AML-193 (cell line): Measurements from ENCODE around the gene CLDN10.
"Not testable (repeated sequence)": the region's sequence is repeated elsewhere in the genome, so short reads cannot be mapped to it uniquely, and the experiment has no call there.

Source experiments
- DNase-seq, 2 experiments: peaks; one replicate each; lab custom pipeline; 2025; lab: John Stamatoyannopoulos, UW

The CLDN10 gene, protein sequence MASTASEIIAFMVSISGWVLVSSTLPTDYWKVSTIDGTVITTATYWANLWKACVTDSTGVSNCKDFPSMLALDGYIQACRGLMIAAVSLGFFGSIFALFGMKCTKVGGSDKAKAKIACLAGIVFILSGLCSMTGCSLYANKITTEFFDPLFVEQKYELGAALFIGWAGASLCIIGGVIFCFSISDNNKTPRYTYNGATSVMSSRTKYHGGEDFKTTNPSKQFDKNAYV

DNA sequence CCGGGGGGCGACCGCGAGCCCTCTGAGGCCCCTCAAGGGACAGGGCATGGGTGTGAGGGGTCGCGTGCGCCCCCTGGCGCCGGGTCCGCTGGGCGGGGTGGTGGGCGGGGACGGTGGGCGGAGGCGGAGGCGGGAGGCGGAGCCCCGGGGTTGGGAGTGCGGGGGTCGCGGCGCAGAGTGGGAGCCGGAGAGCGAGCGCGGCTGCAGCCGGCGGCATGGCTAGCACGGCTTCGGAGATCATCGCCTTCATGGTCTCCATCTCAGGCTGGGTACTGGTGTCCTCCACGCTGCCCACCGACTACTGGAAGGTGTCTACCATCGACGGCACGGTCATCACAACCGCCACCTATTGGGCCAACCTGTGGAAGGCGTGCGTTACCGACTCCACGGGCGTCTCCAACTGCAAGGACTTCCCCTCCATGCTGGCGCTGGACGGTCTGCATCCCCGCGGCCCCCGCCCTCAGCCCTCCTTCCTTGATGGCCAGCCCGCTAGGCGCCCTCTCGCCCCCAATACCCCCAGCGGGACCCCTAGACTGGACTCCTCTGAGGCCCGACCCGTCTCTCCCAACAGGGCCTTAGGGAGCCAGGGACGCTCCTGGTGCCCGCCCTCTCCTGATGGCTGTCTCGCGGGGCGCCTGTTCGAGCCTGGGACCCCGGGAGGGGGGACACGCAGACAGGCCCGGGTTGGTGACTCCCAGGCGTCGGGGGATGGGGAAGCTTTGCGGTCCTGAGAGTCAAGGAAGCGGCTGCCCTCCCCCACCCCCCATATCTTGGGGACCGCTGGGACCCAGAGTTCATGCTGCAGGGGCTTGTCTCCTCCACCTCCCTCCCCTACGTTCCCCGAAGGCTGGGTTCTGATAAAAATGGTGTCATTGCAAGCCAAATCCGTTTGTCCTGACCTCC lies at the start of gene CLDN10:
Gene CLDN10 (plus strand): TSS at position 182 of the 903 bp plus-strand sequence. CDS start 34 bp downstream, at position 216.
- DNase-seq = no peak

DNA sequence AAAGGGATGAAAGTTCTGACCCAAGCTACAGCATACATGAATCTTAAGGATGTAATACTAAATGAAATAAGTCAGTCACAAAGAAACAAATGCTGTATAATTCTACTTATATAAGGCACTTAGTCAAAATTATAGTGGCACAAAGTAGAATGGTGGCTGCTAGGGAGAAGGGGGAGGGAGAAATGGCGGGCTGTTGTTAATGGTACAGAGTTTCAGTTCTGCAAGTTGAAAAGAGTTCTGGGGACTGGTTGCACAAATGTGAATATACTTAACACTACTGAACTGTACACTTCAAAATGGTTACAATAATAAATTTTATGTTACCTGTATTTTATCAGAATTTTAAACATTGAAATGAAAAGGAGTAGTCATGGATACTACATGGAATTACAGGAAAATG lies 48.9 kb upstream of the CLDN10 start:
- DNase-seq = no peak

DNA sequence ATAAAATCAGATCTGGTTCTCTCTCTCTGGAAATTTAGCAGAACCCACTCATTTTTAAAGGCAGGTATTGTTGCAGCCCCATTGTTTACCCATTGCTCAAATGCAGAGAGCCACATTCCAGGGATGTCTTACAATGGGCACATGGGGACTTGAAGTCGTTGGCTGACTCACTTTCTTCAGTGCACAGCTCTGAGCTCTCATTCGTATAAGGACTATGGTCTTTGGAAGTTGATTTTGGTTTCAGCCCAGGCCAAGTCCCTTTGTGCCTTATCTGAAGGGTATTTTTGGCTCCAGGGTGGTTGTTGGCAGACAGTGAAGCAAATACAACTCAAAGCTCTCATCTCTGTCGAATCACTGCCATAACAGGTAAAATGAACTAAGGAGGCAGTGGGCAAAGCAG lies 47.3 kb upstream of the CLDN10 start:
- no peak for DNase-seq

DNA sequence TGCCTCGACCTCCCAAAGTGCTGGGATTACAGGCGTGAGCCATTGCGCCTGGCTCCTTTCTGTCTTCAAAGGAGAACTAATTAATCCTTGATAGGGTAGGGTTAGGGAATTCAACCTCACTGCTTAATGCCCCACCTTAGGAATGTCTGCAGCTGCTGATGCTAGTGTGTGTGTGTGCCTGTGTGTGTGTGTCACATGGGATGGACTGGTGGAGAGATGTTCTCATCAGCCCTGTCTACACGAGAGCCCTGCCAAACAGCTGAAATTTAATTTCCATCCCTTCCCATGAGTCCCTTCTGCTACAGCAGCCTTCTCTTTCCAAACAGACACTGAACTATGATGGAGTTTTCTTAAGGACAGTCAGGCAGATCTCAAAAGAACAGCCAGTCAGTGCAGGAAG lies 46.5 kb upstream of the CLDN10 start:
- no peak for DNase-seq

DNA sequence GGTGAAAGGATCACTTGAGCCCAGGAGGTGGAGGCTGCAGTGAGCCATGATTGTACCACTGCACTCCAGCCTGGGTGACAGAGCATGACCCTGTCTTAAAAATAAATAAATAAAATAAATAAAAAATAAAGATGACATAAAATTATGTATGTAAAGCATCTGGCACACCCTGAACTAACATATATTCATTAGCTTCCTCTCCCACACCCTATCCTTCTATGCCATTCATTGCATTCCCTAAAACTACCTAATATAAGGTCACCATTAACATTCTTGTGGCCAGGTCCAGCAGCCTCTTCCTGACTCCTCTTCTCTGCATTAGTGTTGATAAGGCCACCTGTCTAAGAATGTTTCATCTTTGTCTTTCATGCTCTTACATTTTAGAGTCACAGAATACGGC lies 44.5 kb upstream of the CLDN10 start:
- no peak for DNase-seq

DNA sequence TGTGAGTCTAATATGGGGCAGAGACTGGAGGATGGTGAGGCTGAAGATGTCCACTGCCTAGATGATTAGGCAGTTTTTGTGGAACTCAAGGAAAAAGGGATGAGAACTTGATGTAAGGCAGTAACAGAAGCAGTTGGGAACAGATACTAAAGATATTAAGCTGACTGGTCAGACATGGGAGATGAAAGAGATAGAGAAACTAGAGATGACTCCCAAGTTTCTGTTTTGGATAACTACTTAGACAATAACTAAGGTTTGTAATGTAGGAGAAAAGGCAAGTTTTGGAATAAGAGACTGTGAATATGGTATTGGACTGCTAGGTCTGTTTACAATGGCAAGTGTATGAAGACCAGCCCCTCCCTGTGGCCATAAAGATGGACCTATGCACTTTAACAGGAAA lies 43.5 kb upstream of the CLDN10 start:
- DNase-seq = no peak

DNA sequence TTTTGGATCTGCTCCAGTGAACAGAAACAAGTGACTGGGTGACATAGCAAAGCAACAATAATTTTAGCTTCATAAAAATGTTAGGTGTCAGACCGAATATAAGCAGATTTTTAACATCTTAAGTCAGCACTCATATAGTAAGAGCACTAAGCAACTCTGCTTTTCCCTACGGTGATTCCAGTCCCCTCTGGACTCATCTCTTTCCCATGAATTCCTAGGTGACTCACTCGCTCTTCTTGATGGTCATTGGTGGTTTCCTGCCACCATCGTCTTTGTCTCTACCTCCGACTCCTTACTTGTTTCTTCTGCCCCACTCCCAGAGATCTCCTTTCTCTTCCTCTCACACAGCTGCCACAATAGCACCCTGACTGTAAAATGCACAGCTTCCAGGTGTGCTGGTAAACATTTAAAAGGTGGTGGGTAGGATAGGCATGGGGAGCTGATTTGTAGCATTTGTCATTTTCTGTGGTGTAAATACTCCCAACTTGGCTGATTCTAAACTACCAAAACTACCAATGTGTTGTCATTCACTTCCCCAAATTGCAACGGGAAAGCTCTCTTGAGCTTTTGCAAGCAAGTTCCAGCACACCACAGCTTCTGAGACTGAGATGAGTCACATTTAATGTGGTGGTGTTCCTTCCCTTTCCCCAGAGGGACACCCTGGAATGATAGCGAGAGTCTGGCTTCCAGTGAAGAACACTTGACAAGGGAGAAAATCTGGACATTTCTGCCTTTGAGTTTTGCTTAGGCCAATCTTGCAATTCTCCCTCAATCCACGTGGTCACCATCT lies 42.8 kb upstream of the CLDN10 start:
- DNase-seq = peak; percentile 79 to 83

DNA sequence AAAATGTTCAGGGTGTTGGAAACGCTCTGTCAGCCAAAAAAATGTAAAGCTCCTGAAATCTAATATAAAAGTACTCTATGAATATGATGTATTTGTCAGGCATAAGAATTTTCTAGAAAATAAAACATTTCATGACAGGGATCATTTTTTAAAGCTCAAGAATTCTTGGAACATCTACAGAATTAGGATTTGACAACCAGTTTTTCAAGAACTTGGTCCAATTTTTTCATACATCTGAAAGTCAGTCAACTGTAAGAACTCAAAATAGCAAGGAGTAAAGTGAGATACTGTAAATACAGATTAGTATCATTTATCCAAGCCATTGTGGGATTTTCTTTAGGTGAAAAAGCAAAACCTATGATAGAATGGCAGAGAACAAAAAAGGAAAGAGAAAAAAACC lies 41.6 kb upstream of the CLDN10 start:
- no peak for DNase-seq

DNA sequence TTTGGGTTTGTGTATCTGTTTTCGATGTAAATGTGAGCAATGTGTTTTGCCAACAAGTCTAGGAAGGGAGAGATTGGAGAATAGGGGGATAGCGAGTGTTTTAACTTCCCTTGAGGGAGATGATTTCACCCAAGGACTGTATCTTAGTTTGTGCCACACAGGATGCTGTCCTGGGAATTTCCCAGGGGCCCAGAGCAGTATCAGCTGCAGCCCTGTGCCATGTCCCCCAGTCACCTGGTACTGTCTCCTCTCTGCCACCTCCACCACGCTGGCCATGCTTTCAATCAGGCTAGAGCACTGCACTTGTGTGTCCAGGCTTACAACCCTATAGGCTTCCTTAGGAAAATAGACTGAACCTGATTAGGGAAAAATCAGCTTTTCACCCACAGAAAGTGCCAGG lies 40.1 kb upstream of the CLDN10 start:
- DNase-seq = no peak

DNA sequence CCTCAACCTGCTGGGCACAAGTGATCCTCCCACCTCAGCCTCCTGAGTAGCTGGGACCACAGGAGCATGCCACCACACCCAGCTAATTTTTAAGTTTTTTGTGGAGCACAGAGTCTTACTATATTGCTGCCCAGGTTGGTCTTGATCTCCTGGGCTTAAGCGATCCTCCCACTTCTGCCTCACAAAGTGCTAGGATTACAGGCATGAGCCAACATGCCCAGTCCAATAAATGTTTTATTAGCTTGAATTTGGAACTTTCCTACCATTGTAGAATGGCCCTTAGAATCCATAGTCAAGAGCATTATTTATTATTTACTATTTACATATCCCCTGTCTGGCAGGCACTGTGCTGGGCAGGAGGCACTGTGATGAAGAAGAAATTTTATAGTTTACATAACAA lies 39.6 kb upstream of the CLDN10 start:
- DNase-seq = no peak

DNA sequence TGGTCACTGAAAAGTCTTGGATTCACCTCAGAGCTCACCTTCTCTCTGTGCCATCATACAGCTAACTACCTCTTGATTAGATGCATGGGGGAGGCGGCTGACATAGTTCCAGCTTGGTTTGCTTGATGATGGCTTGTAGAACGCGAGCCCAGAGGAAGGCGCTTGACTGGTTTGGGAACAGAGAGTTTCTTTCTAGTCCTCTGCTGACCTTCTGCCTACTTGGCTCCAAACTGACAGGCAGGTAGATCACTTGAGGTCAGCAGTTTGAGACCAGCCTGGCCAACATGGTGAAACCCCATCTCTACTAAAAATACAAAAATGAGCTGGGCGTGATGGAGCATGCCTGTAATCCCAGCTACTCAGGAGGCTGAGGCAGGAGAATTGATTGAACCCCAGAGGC lies 36.9 kb upstream of the CLDN10 start:
- not testable (repeated sequence) for DNase-seq

DNA sequence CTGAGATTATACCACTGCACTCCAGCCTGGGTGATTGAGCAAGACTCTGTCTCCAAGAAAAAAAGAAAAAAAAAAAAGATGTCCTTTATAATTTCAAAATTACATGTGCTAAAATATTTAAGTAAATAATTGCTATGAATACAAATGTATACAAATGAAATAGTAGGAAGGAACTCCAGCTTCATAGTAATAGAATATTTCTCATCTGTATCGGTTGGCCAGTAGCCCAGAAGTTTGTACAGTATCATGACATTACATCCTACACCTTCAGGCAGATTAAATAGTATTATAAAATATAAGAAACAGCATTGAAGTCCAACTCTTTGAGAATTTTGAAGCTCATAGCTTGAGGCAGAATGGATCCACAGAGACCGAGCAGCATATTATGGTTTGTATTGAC lies 36.5 kb upstream of the CLDN10 start:
- no peak for DNase-seq

DNA sequence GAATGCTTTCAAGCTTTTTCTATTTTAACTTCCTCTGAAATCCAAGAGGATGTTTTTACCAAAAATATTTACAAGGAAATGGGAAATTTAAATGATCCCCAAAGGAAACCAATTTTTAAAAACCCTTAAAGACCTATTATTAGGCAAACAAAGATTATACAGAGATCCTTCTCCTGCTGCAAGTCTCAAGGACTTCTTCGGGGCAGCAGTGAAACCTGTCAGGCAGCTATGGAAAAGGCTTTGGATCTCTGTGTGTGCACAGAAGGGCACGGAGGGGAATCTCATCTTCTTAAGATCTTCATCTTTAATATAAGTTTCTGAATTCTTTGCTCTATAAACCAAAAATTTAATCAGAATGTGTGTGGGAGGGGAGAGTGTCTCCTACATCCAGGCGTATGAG lies 36.0 kb upstream of the CLDN10 start:
- DNase-seq = no peak

DNA sequence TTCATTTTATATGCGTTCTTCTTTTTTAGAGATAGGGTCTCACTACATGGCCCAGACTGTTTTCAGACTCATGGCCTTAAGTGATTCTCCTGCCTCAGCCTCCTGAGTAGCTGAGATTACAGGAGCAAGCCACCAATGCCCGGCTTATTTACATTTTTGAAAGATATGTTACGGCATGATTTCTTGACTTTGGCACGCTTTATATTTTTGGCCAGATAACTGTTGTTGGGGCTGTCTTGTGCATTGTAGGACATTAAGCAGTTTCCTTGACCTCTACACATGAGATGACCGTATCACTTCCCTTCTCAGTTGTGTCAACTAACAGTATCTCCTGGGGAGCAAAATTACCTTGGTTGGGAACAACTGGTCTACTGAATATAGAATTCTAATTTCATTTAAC lies 28.9 kb upstream of the CLDN10 start:
- no peak for DNase-seq

DNA sequence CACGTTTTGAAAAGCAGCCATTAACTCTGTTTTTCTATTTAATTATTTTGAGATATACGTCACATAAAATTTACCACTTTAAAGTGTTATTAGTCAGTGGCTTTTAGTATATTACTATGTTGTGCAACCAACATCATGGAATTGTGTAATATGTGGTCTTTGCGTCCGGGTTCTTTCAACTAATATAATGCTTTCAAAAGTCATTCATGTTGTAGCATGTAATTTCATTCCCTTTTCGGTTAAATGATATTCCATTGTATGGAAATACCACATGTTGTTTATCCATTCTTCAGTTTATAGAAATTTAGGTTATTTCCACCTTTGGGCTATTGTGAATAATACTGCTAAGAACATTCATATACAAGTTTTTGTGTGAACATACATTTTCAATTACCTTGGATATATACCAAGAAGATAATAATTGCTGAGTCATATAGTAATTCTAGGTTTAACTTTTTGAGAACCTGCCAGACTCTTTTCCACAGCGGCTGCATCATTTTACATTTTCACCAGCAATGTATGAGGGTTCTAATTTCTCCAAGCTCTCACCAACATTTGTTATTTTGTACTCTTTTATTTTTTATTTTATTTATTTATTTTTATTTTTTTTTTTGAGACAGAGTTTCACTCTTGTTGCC lies 28.1 kb upstream of the CLDN10 start:
- peak; percentile 63 to 69 for DNase-seq

DNA sequence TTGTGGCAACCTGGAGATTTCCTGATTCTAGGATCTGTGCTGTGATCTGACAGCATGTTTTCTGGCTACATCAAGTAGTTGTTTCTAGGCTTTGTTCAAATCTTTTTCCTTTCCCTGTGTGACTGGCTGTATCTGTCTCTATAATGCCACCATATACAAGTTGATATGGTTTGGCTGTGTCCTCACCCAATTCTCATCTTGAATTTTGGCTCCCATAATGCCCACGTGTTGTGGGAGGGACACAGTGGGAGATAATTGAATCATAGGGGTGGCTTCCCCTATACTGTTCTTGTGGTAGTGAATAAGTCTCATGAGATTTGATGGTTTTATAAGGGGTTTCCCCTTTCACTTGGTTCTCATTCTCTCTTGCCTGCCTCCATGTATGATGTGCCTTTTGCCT lies 24.6 kb upstream of the CLDN10 start:
- DNase-seq = no peak

DNA sequence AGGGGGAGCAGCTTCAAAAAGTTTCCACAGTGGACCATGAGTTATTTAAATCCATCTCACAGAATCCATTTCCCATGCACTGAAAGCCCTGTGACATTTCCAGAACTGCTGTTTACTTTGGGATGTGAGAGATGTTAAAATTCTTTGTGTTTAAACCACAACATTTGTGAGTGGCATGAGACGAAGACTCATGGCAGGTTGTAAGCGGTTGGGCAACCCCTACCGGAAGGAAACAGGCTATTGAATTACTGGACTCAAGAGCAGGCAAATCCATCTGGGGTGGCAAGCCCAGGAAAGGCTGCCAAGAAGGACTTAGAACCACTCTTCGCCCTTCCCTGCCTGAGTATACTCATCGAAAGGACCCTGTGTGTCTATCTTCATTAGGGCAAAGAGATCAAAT lies 22.3 kb upstream of the CLDN10 start:
- DNase-seq = no peak

DNA sequence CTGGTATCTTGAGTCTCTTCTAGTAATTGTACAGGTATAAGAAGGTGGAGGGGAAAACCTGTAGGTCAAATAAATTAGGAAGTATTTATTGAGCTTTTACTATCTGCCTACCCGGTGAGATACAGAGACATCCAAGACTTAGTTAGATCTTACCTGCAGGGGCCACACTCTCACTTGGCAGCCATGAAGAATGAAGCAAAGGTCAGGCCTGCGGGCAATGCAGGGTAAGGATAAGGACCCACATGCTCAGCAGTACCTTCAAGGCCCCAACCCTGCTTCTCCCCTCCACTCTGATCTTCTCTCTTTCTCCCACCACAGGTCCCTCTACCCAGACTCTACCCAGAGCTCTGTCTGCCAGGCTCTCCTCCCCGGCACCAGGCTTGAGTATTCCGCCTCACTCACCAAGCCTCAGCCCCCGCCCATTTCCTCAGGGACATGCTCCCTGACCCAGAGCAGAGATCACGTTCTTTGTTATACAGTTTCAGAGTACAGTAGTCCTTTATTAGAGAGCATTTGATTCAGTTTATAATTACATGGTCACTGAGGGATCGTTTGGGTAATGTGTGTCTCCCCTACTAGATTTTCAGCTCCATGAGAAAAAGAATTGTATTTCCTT lies 18.9 kb upstream of the CLDN10 start:
- DNase-seq = no peak

DNA sequence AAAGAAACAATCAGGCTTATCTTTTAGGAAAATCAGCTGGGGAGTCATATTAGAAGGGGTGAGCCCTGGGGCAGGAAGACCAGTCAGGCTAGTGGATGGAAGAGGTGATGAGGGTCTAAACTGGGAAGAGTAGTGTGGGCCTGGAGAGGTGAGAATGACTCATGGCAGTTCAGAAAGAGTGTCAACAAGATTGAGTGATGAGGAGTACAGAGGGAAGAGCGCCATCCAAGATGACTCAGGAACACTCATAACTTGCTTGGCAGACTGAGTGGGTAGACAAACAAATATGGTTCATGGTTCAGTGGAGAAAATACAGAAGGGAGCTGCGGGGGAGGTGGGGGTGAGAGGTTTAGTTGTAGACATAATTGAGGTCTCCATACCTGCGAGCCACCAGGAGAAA lies 17.3 kb upstream of the CLDN10 start:
- no peak for DNase-seq

DNA sequence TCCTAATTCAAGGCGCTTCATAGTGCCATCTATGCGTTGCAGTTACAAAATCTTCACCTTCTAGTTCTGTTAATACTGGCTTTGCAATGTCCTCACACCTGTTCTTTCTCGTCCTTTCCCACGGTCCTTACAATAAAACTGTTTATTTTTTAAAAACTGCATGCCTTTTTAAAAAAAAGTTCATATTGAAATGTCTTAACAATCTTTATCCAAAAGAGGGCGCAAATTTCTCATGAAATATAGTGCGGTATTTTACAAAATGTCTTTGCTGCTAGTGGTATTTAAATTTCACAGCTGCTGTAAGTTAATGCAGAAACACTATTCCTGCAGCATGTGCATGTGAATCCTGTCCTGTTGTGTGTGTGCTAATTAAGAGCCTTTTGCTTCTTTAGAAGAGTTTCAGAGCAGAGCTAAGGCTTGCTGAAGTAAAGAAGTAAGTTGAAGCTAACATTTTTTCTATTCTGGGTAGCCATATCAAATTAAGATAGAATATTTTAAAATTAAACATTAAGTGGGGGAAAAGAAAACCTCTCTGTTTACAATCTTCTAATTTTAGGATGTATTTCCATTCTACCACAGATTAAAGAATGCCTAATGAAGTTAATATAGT lies 15.8 kb upstream of the CLDN10 start:
- DNase-seq = peak; percentile 53 to 69

DNA sequence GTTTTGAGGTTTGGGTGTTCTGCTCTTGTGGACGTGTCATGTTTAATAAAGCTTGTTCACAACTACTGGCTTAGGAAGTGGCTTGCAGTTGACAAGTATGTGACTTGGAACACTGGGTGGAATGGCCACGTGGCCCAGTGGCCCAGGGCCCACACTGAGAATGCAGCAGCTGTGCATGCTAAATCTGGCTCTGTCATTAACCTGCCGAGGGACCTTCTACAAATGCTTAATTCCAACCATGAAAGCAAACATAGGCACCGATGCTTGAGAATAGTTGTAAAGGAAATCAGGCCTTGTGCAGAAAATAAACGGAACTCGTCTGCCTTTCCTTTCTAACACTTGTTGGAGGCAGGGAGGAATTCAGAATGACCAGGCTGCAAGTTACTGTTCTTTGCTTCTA lies 11.6 kb upstream of the CLDN10 start:
- DNase-seq = no peak
